Measurements from ENCODE around the gene MBL2. TPM values are rescaled to one million over a fixed set of nuclear protein-coding genes. Genes with fewer than 3 reads are reported as not detected.

MBL2 gene
- total RNA-seq, 1 experiment from 2014 or later = not detected

DNA sequence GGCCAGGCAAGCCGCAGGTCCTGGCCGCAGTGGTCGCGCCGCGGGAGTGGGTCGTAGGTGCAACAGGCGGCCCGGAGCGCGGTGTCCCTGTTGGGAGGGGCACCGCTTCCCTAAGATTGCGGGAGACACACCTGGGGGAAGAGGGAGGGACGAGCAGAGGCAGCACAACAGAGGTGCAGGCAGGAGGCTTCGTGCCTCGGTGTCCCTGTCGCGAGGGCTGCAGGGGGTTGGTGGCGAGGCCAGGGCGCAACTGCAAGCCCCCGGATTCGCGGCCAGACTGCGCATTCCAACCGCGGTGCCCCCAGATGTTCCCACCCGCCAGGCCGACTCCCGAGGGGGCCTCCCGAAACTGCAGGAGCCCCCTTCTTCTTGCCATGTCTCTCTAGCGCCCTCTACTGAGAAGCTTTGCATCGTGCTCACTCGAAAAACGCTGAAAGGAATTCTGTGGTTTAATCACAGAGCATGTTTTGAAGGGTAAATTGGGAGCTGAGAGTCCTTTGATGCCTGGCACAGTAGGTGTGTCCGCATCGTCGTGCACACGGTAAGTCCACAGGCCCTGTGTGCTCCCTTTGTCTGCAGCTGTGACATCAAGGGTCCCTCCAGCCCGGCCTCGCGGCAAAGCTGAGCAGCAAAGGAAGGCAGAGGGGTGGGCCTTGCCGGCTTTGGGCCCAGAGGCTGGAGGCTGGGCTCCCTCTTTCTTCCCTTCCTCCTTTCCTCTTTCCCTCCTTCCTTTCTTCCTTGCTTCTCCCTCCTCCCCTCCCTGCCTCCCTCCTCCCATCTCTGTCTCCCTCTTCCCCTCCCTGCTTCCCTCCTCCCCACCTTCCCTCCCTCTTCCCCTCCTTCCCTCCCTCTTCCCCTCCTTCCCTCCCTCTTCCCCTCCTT is 6.2 kb upstream of the MBL2 start:
- BruUV-seq (replicated peaks) = no TSS peak
- POLR2A ChIA-PET = no interaction called here
- Histone ChIP-seq H3K9me3 (ENCODE audit: control insufficient read depth, insufficient read depth, low read depth, low read length) (no peaks in the 10 kb centered on the region), H3K4me1 (ENCODE audit: control insufficient read depth, insufficient read depth, low read length) (no peaks in the 10 kb centered on the region), H3K4me3 (ENCODE audit: low read depth in 2 of 2, low read length in 2 of 2) (no peak overlapping the region), H3K36me3 (ENCODE audit: control insufficient read depth, insufficient read depth, low read length) (no peaks in the 10 kb centered on the region), H3K27me3 (ENCODE audit: control insufficient read depth, insufficient read depth, low read length) (no peaks in the 10 kb centered on the region), H3K27ac (ENCODE audit: low read length) (no peak overlapping the region)
- CTCF ChIA-PET = interaction anchor here (0.7 kb wide), 2 partner anchors 528 to 560 kb away, joined by 3 read pairs; no protein-coding TSS in a partner anchor
- in situ Hi-C loops (cut with HindIII; ENCODE audit: low pct_unique_long_range_greater_than_20kb, low sequenced_read_pairs) (no loop called here), intact Hi-C loops (cut with micrococcal nuclease; ENCODE audit: unreplicated experiment) (loop anchor here (10.0 kb wide), 1 partner anchor 1794 kb away; no protein-coding TSS in a partner anchor)
- ATAC-seq = no peak
- no peak for DNase-seq (ENCODE audit: low read depth, low spot score)
- peak; percentile 79 for TF ChIP-seq CTCF (IDR thresholded peaks at IDR 0.05)
- TF ChIP-seq SIN3A (IDR thresholded peaks at IDR 0.05; ENCODE audit: borderline replicate concordance, insufficient read depth, low read depth, low read length) = no peak

- Histone ChIP-seq H3K4me3 (ENCODE audit: low read depth in 2 of 2, low read length in 2 of 2) (no peak overlapping the region), H3K27ac (ENCODE audit: low read length) (no peak overlapping the region), H3K27me3 (ENCODE audit: control insufficient read depth, insufficient read depth, low read length) (no peaks in the 10 kb centered on the region), H3K36me3 (ENCODE audit: control insufficient read depth, insufficient read depth, low read length) (no peaks in the 10 kb centered on the region), H3K4me1 (ENCODE audit: control insufficient read depth, insufficient read depth, low read length) (no peaks in the 10 kb centered on the region), H3K9me3 (ENCODE audit: control insufficient read depth, insufficient read depth, low read depth, low read length) (no peaks in the 10 kb centered on the region)
- no TSS peak for BruUV-seq (replicated peaks)
- intact Hi-C loops (cut with micrococcal nuclease; ENCODE audit: unreplicated experiment) = loop anchor here (10.0 kb wide), 1 partner anchor 1793 kb away; no protein-coding TSS in a partner anchor
- CTCF ChIA-PET = no interaction called here
- TF ChIP-seq POLR2AphosphoS5 (IDR thresholded peaks at IDR 0.05; ENCODE audit: low read depth, low read length) = no peak
- TF ChIP-seq, protein P1, sequence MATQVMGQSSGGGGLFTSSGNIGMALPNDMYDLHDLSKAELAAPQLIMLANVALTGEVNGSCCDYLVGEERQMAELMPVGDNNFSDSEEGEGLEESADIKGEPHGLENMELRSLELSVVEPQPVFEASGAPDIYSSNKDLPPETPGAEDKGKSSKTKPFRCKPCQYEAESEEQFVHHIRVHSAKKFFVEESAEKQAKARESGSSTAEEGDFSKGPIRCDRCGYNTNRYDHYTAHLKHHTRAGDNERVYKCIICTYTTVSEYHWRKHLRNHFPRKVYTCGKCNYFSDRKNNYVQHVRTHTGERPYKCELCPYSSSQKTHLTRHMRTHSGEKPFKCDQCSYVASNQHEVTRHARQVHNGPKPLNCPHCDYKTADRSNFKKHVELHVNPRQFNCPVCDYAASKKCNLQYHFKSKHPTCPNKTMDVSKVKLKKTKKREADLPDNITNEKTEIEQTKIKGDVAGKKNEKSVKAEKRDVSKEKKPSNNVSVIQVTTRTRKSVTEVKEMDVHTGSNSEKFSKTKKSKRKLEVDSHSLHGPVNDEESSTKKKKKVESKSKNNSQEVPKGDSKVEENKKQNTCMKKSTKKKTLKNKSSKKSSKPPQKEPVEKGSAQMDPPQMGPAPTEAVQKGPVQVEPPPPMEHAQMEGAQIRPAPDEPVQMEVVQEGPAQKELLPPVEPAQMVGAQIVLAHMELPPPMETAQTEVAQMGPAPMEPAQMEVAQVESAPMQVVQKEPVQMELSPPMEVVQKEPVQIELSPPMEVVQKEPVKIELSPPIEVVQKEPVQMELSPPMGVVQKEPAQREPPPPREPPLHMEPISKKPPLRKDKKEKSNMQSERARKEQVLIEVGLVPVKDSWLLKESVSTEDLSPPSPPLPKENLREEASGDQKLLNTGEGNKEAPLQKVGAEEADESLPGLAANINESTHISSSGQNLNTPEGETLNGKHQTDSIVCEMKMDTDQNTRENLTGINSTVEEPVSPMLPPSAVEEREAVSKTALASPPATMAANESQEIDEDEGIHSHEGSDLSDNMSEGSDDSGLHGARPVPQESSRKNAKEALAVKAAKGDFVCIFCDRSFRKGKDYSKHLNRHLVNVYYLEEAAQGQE (IDR thresholded peaks at IDR 0.05; ENCODE audit: insufficient read depth in 1 of 2, low read depth in 2 of 2, low read length in 1 of 2) = no peak
- no peak for TF ChIP-seq CTCF (IDR thresholded peaks at IDR 0.05)
- no peak for TF ChIP-seq TCF7L2 (IDR thresholded peaks at IDR 0.05; ENCODE audit: low read depth, low read length)
- no peak for TF ChIP-seq SIN3A (IDR thresholded peaks at IDR 0.05; ENCODE audit: borderline replicate concordance, insufficient read depth, low read depth, low read length)
- no peak for DNase-seq (ENCODE audit: low read depth, low spot score)
- ATAC-seq = no peak
- POLR2A ChIA-PET = no interaction called here
- in situ Hi-C loops (cut with HindIII; ENCODE audit: low pct_unique_long_range_greater_than_20kb, low sequenced_read_pairs) = no loop called here
These were observed 4.8 kb upstream of the MBL2 start for GRCh38 chr10:52777414-52777813.
